ENCODE data around the gene RORC. TPM values are rescaled to one million over a fixed set of nuclear protein-coding genes. Genes with fewer than 3 reads are reported as not detected.

Gene RORC
- polyA plus RNA-seq, 6 donors from 2014 or later, result 0.08 TPM; not detected in 5

- DNase-seq (peak; percentile 64), ATAC-seq (ENCODE audit: low read depth in 2 of 2) (peak; percentile 74 to 76)
- Mint-ChIP-seq H3K4me3 (peak overlapping the region in 3 of 8 donors; percentile 3 to 64 (median 29)), H3K36me3 (no peaks in the 10 kb centered on the region), H3K9me3 (peaks cover 0 to 4% (median 0%) of the 10 kb centered on the region in 7 donors), H3K4me1 (peaks cover 26 to 53% (median 31%) of the 10 kb centered on the region in 3 donors), H3K27ac (peak overlapping the region; percentile 2 to 96 (median 84)), H3K27me3 (peaks cover 4 to 25% (median 5%) of the 10 kb centered on the region in 3 donors)
These were observed 11.8 kb upstream of the RORC start for GRCh38 chr1:151843398-151843797.

GRCh38 chr1:151841141-151841540, 9.5 kb upstream of the RORC start:
- H3K36me3 Mint-ChIP-seq, result no peaks in the 10 kb centered on the region
- H3K4me1 Mint-ChIP-seq, result peaks cover 43 to 62% (median 43%) of the 10 kb centered on the region in 3 donors
- H3K27ac Mint-ChIP-seq, result peak overlapping the region in 2 of 6 donors; percentile 75 to 80
- H3K4me3 Mint-ChIP-seq, result peak overlapping the region in 1 of 8 donors; percentile 84
- no peak for ATAC-seq (ENCODE audit: low read depth in 2 of 2)
- H3K9me3 Mint-ChIP-seq, result peaks cover 0 to 4% (median 0%) of the 10 kb centered on the region in 7 donors
- peaks cover 8 to 20% (median 15%) of the 10 kb centered on the region in 3 donors for H3K27me3 Mint-ChIP-seq
- DNase-seq, result no peak

- peaks cover 8 to 16% (median 15%) of the 10 kb centered on the region in 3 donors for H3K27me3 Mint-ChIP-seq
- peak overlapping the region; percentile 18 to 89 (median 84) for H3K4me3 Mint-ChIP-seq
- ATAC-seq (ENCODE audit: low read depth in 2 of 2) (no peak), DNase-seq (no peak)
- H3K36me3 Mint-ChIP-seq, result no peaks in the 10 kb centered on the region
- peak overlapping the region in 3 of 6 donors; percentile 27 to 80 (median 75) for H3K27ac Mint-ChIP-seq
- peaks cover 43 to 62% (median 43%) of the 10 kb centered on the region in 3 donors for H3K4me1 Mint-ChIP-seq
- H3K9me3 Mint-ChIP-seq, result peaks cover 0 to 4% (median 0%) of the 10 kb centered on the region in 7 donors
These were observed 8.8 kb upstream of the RORC start for GRCh38 chr1:151840421-151840820.

- peak; percentile 63 for ATAC-seq (ENCODE audit: low read depth in 2 of 2)
- peak; percentile 42 for DNase-seq
- Mint-ChIP-seq H3K36me3 (no peaks in the 10 kb centered on the region), H3K4me3 (peak within 1 kb of the TSS; percentile 75 to 91 (median 84)), H3K9me3 (peaks cover 0 to 4% (median 0%) of the 10 kb centered on the region in 7 donors), H3K4me1 (peaks cover 38 to 59% (median 39%) of the 10 kb centered on the region in 3 donors), H3K27ac (peak within 1 kb of the TSS in 5 of 6 donors; percentile 72 to 86 (median 76)), H3K27me3 (peaks cover 8 to 16% (median 15%) of the 10 kb centered on the region in 3 donors)
These were observed 8.1 kb upstream of the RORC start, which contains the start of gene C2CD4D for GRCh38 chr1:151839457-151840403. TSS of gene C2CD4D (minus strand) at chr1:151839820. CDS start at chr1:151838989, 831 bp downstream.

GRCh38 chr1:151839082-151839412, 7.4 kb upstream of the RORC start:
- DNase-seq, result no peak
- peaks cover 0 to 4% (median 0%) of the 10 kb centered on the region in 7 donors for H3K9me3 Mint-ChIP-seq
- H3K27ac Mint-ChIP-seq, result peak overlapping the region in 3 of 6 donors; percentile 52 to 86 (median 67)
- ATAC-seq (ENCODE audit: low read depth in 2 of 2), result no peak
- peaks cover 8 to 16% (median 15%) of the 10 kb centered on the region in 3 donors for H3K27me3 Mint-ChIP-seq
- H3K4me3 Mint-ChIP-seq, result peak overlapping the region; percentile 75 to 91 (median 84)
- no peaks in the 10 kb centered on the region for H3K36me3 Mint-ChIP-seq
- peaks cover 31 to 52% (median 33%) of the 10 kb centered on the region in 3 donors for H3K4me1 Mint-ChIP-seq

GRCh38 chr1:151838222-151839081, 6.8 kb upstream of the RORC start:
- Mint-ChIP-seq H3K4me3 (peak overlapping the region; percentile 75 to 91 (median 84)), H3K9me3 (peaks cover 0 to 4% (median 0%) of the 10 kb centered on the region in 7 donors), H3K27ac (peak overlapping the region in 3 of 6 donors; percentile 52 to 86 (median 67)), H3K27me3 (peaks cover 12 to 18% (median 16%) of the 10 kb centered on the region in 3 donors), H3K36me3 (no peaks in the 10 kb centered on the region), H3K4me1 (peaks cover 29 to 47% (median 33%) of the 10 kb centered on the region in 3 donors)
- ATAC-seq (ENCODE audit: low read depth in 2 of 2), result peak; percentile 44 to 50
- DNase-seq, result peak; percentile 58

- Mint-ChIP-seq H3K9me3 (no peaks in the 10 kb centered on the region), H3K4me3 (peak overlapping the region; percentile 75 to 92 (median 84)), H3K27ac (peak overlapping the region in 3 of 6 donors; percentile 32 to 93 (median 72)), H3K36me3 (no peaks in the 10 kb centered on the region), H3K27me3 (peaks cover 12 to 23% (median 16%) of the 10 kb centered on the region in 3 donors), H3K4me1 (peaks cover 24 to 41% (median 33%) of the 10 kb centered on the region in 3 donors)
- ATAC-seq (ENCODE audit: low read depth in 2 of 2), result no peak
- no peak for DNase-seq
These were observed 6.3 kb upstream of the RORC start for GRCh38 chr1:151837884-151838221.

GRCh38 chr1:151837197-151837596, 5.6 kb upstream of the RORC start:
- Mint-ChIP-seq H3K27me3 (peaks cover 12 to 23% (median 16%) of the 10 kb centered on the region in 3 donors), H3K4me3 (peak overlapping the region; percentile 75 to 92 (median 84)), H3K27ac (peak overlapping the region in 4 of 6 donors; percentile 32 to 93 (median 78)), H3K4me1 (peaks cover 24 to 38% (median 33%) of the 10 kb centered on the region in 3 donors), H3K36me3 (no peaks in the 10 kb centered on the region), H3K9me3 (no peaks in the 10 kb centered on the region)
- DNase-seq, result no peak
- ATAC-seq (ENCODE audit: low read depth in 2 of 2), result no peak

GRCh38 chr1:151835596-151835995, 4.0 kb upstream of the RORC start:
- no peak for ATAC-seq (ENCODE audit: low read depth in 2 of 2)
- DNase-seq, result no peak
- H3K27me3 Mint-ChIP-seq, result peaks cover 12 to 31% (median 16%) of the 10 kb centered on the region in 3 donors
- H3K9me3 Mint-ChIP-seq, result no peaks in the 10 kb centered on the region
- H3K4me1 Mint-ChIP-seq, result peaks cover 30 to 37% (median 33%) of the 10 kb centered on the region in 3 donors
- no peak overlapping the region for H3K4me3 Mint-ChIP-seq
- no peak overlapping the region for H3K27ac Mint-ChIP-seq
- H3K36me3 Mint-ChIP-seq, result no peaks in the 10 kb centered on the region

- no peak for DNase-seq
- peaks cover 27 to 33% (median 30%) of the 10 kb centered on the region in 3 donors for H3K4me1 Mint-ChIP-seq
These were observed 2.6 kb upstream of the RORC start for GRCh38 chr1:151834239-151834638.

GRCh38 chr1:151833172-151833900, 1.7 kb upstream of the RORC start:
- Mint-ChIP-seq H3K9me3 (no peaks in the 10 kb centered on the region), H3K4me3 (no peak overlapping the region), H3K27me3 (peaks cover 12 to 40% (median 25%) of the 10 kb centered on the region in 3 donors), H3K36me3 (no peaks in the 10 kb centered on the region), H3K4me1 (peaks cover 30 to 37% (median 31%) of the 10 kb centered on the region in 3 donors), H3K27ac (peak overlapping the region in 2 of 6 donors; percentile 67 to 85)
- DNase-seq (no peak), ATAC-seq (ENCODE audit: low read depth in 2 of 2) (no peak)

More at GRCh38 chr1:151834239-151834638, 2.6 kb upstream of the RORC start:
- no peak for ATAC-seq (ENCODE audit: low read depth in 2 of 2)
- Mint-ChIP-seq H3K9me3 (no peaks in the 10 kb centered on the region), H3K27me3 (peaks cover 12 to 35% (median 20%) of the 10 kb centered on the region in 3 donors), H3K4me3 (no peak overlapping the region), H3K27ac (no peak overlapping the region), H3K36me3 (no peaks in the 10 kb centered on the region)

- no peak for ATAC-seq (ENCODE audit: low read depth in 2 of 2)
- no peak overlapping the region for H3K4me3 Mint-ChIP-seq
- H3K4me1 Mint-ChIP-seq, result peaks cover 28 to 39% (median 30%) of the 10 kb centered on the region in 3 donors
- H3K36me3 Mint-ChIP-seq, result no peaks in the 10 kb centered on the region
- no peaks in the 10 kb centered on the region for H3K9me3 Mint-ChIP-seq
- peak overlapping the region in 2 of 6 donors; percentile 9 to 27 for H3K27ac Mint-ChIP-seq
- no peak for DNase-seq
- H3K27me3 Mint-ChIP-seq, result peaks cover 9 to 44% (median 27%) of the 10 kb centered on the region in 3 donors
These were observed 847 bp upstream of the RORC start for GRCh38 chr1:151832318-151832980.
